OCI-LY7 (cell line): ENCODE measurements around the gene SOWAHD. TPM values are rescaled to one million over a fixed set of nuclear protein-coding genes. Genes with fewer than 3 reads are reported as not detected.

Source experiments
- Bru-seq: library from RNA; stranded (reverse); fragments of 400-500 nt; gene quantifications from one replicate; lab custom pipeline; 2021; lab: Mats Ljungman, UMichigan
- BruChase-seq, 2 experiments: library from RNA; stranded (reverse); fragments of 400-500 nt; gene quantifications; one replicate each; lab custom pipeline; 2021; lab: Mats Ljungman, UMichigan
- BruUV-seq: library from RNA; stranded (reverse); fragments of 400-500 nt; replicated peaks from 2 replicates; lab custom pipeline; 2021; lab: Mats Ljungman, UMichigan
- CTCF ChIA-PET: fragments of 300-600 bp; sonication (Branson Sonifier 250); formaldehyde crosslinking; loops from one replicate; lab custom pipeline; 2022; ENCODE audit warnings: antibody characterized with exemption; ENCODE audit not compliant: unreplicated experiment; lab: Charles Lee
- POLR2A ChIA-PET: fragments of 300-600 bp; sonication (Branson Sonifier 250); formaldehyde crosslinking; loops from one replicate; lab custom pipeline; 2022; ENCODE audit warnings: antibody characterized with exemption; lab: Charles Lee
- DNase-seq: peaks from one replicate; pipeline ENCODE4 v3.0.0-alpha.2; 2015; ENCODE audit warnings: low spot score
- H2AFZ ChIP-seq: fragments of 200-600 bp; sonication (generic), shearing (Covaris generic); 2 replicates; pipeline ENCODE4 v1.6.1; 2014; ENCODE audit warnings: mild to moderate bottlenecking, antibody characterized with exemption, low read length, moderate library complexity
- H3K27ac ChIP-seq: fragments of 200-600 bp; sonication (generic); 2 replicates; pipeline ENCODE4 v1.5.1; 2014; ENCODE audit warnings: mixed run types, low read depth, mild to moderate bottlenecking, moderate library complexity, low read length, inconsistent platforms; ENCODE audit not compliant: poor library complexity, severe bottlenecking
- H3K36me3 ChIP-seq: fragments of 200-600 bp; sonication (generic); 2 replicates; pipeline ENCODE4 v1.6.1; 2014; ENCODE audit warnings: mild to moderate bottlenecking, antibody characterized with exemption, low read length, moderate library complexity, mixed read lengths; ENCODE audit not compliant: insufficient read depth
- H3K4me1 ChIP-seq: fragments of 200-600 bp; sonication (generic); 2 replicates; pipeline ENCODE4 v1.5.1; 2014; ENCODE audit warnings: mild to moderate bottlenecking, low read length; ENCODE audit not compliant: insufficient read depth, poor library complexity, severe bottlenecking
- H3K4me2 ChIP-seq: fragments of 200-600 bp; sonication (generic); 2 replicates; pipeline ENCODE4 v1.6.1; 2014; ENCODE audit warnings: mild to moderate bottlenecking, low read length
- H3K4me3 ChIP-seq: fragments of 200-600 bp; sonication (generic); 2 replicates; pipeline ENCODE4 v1.5.1; 2014; ENCODE audit warnings: mild to moderate bottlenecking, low read depth, low read length; ENCODE audit not compliant: poor library complexity, severe bottlenecking
- H3K79me2 ChIP-seq: fragments of 200-600 bp; sonication (generic); 2 replicates; pipeline ENCODE4 v1.6.1; 2016; ENCODE audit warnings: low read depth, mild to moderate bottlenecking, low read length, moderate library complexity, mixed read lengths; ENCODE audit not compliant: insufficient read depth
- H3K9me2 ChIP-seq: fragments of 200-600 bp; sonication (generic); 2 replicates; pipeline ENCODE4 v1.6.1; 2016; ENCODE audit warnings: mild to moderate bottlenecking, low read length, mixed read lengths; ENCODE audit not compliant: insufficient read depth
- H3K9me3 ChIP-seq: fragments of 200-600 bp; sonication (generic); 2 replicates; pipeline ENCODE4 v1.6.1; 2014; ENCODE audit warnings: mild to moderate bottlenecking, mixed run types, low read length, mixed read lengths
- H4K20me1 ChIP-seq: fragments of 200-600 bp; sonication (generic); 2 replicates; pipeline ENCODE4 v1.6.1; 2014; ENCODE audit warnings: mild to moderate bottlenecking, antibody characterized with exemption, low read length, moderate library complexity, mixed read lengths; ENCODE audit not compliant: insufficient read depth
- CTCF ChIP-seq: fragments of 200-600 bp; sonication (generic); conservative IDR thresholded peaks from 2 replicates; pipeline ENCODE4 v1.5.1; 2014; ENCODE audit warnings: mild to moderate bottlenecking, antibody characterized with exemption, low read length, moderate library complexity, mixed read lengths
- EZH2phosphoT487 ChIP-seq: fragments of 200-600 bp; sonication (generic); IDR thresholded peaks from 2 replicates; pipeline ENCODE4 v1.6.1; 2018; ENCODE audit warnings: low read depth, borderline replicate concordance, mild to moderate bottlenecking, mixed run types, antibody characterized with exemption, low read length, moderate library complexity, mixed read lengths
- intact Hi-C: fragments of 100-400 bp; cut with micrococcal nuclease; formaldehyde crosslinking; loops from one replicate; pipeline ENCODE4 v1.10.0; 2022; ENCODE audit not compliant: unreplicated experiment
- long read RNA-seq: library from polyadenylated mRNA; stranded (forward); transcript quantifications from one replicate; pipeline ENCODE4 v2.0.0, GENCODE V29; 2022
- total RNA-seq, 2 experiments: library from RNA; depleted of rRNA in 1 of 2; stranded (reverse); fragments of >200 nt in 1 of 2; shearing (Covaris generic) in 1 of 2; gene quantifications; 2 replicates each; pipeline ENCODE4 v1.2.3, GENCODE V29; 2014 to 2022

SOWAHD gene
- total RNA-seq (2014; rRNA removed; shearing (Covaris generic)): not detected in 2 replicates
- 0.29 and 0.55 TPM in 2 replicates for total RNA-seq (2022)
- Bru-seq, nascent RNA: percentile 20 among the genes with signal in this experiment
- BruChase-seq, experiment 1, labeled RNA remaining after a 6-hour chase: not detected
- percentile 30 among the genes with signal in this experiment for BruChase-seq, experiment 2, labeled RNA remaining after a 2-hour chase
- long read RNA-seq, partial matches to known transcripts: 0 of 1 reads
- long read RNA-seq, other reads (novel, unspliced or antisense): 0 of 1 reads

GRCh38 chrX:119757979-119758730 lies at the start of gene SOWAHD:
SOWAHD (plus strand) TSS chrX:119758588; CDS start chrX:119758668, 80 bp downstream.
- H3K79me2 ChIP-seq: no peaks in the 10 kb centered on the region
- TF ChIP-seq CTCF (no peak), EZH2phosphoT487 (no peak)
- ChIA-PET POLR2A (interaction anchor here (1.0 to 2.1 kb wide), 5 partner anchors 13 to 138 kb away, joined by 3 to 6 read pairs (median 4); partner anchors contain the start of gene UPF3B), CTCF (interaction anchor here (0.6 to 0.7 kb wide), 2 partner anchors 17 to 148 kb away, joined by 3 to 5 read pairs; no protein-coding TSS in a partner anchor)
- peak; percentile 39 for DNase-seq
- no TSS peak for BruUV-seq
- peaks cover 72% of the 10 kb centered on the region for H3K4me1 ChIP-seq
- no peaks in the 10 kb centered on the region for H3K36me3 ChIP-seq
- peak within 1 kb of the TSS; percentile 91 for H2AFZ ChIP-seq
- H3K9me3 ChIP-seq: no peaks in the 10 kb centered on the region
- no peaks in the 10 kb centered on the region for H4K20me1 ChIP-seq
- H3K4me3 ChIP-seq: peak within 1 kb of the TSS; percentile 65
- peak within 1 kb of the TSS; percentile 87 for H3K4me2 ChIP-seq
- intact Hi-C loops: loop anchor here (10.0 kb wide), 1 partner anchor 153 kb away; the partner anchor contains the start of gene NKRF
- H3K9me2 ChIP-seq: no peaks in the 10 kb centered on the region
- H3K27ac ChIP-seq: no peak within 1 kb of the TSS

- no TSS peak for BruUV-seq
- intact Hi-C loops: no loop called here
- H3K4me1 ChIP-seq: peaks cover 9% of the 10 kb centered on the region
These were observed 49.5 kb upstream of the SOWAHD start for GRCh38 chrX:119708936-119709335.

More at GRCh38 chrX:119708936-119709335, 49.5 kb upstream of the SOWAHD start:
- CTCF ChIA-PET: no interaction called here
- Histone ChIP-seq H4K20me1 (no peaks in the 10 kb centered on the region), H3K27ac (no peak overlapping the region), H3K4me2 (no peak overlapping the region), H3K79me2 (no peaks in the 10 kb centered on the region), H3K36me3 (no peaks in the 10 kb centered on the region), H3K9me3 (no peaks in the 10 kb centered on the region), H3K9me2 (no peaks in the 10 kb centered on the region), H2AFZ (no peak overlapping the region), H3K4me3 (no peak overlapping the region)
- POLR2A ChIA-PET: interaction anchor here (0.6 to 0.9 kb wide), 3 partner anchors 9 to 1377 kb away, joined by 3 to 5 read pairs (median 4); no protein-coding TSS in a partner anchor
- no peak for DNase-seq
- TF ChIP-seq EZH2phosphoT487 (no peak), CTCF (no peak)
